Measurements from ENCODE around the gene LDHA.
A peak's percentile ranks its signal among the peaks of the same experiment; 100 is the strongest.
"Not testable (repeated sequence)": the region's sequence is repeated elsewhere in the genome, so short reads cannot be mapped to it uniquely, and the experiment has no call there.

Gene LDHA

DNA sequence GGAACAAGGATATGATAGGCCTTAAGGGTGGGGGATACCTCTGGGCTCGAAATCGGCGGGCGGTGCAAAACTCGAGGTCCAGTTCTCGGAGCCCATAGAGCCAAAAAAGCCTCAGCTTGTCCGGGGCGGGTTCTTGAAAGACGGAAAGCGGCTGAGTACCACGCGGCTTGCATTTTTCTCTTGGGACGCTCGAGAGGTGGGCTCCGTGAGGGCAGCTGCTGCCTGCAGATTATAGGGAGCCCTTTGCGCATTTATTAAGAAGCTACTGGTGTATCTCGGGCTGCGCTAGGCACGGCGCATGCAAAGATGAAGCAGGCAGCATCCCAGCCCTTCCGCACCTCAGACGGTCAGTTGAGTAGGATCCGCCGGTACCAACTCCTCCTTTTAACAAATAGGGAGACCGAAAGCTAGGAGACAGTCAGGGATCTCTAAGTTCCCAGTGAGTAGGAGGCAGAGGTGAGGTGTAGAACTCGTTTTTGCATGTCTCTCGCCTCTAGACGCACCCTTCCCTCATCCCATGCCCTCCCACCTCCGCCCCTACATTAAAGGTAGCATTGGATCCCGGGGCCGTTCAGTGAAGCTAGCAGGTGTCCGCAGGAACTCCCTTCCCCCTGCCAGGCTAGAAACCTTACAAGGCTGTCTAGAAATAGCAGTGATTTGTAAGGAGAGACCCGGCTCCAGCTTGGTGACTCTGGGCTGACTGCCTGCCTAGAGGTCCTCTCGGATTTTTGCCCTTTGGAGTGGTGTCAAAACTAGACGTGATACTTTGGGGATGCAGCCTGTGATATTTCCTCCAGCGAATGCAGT, 768 bp downstream of the LDHA start:
- DNase-seq: no peak

DNA sequence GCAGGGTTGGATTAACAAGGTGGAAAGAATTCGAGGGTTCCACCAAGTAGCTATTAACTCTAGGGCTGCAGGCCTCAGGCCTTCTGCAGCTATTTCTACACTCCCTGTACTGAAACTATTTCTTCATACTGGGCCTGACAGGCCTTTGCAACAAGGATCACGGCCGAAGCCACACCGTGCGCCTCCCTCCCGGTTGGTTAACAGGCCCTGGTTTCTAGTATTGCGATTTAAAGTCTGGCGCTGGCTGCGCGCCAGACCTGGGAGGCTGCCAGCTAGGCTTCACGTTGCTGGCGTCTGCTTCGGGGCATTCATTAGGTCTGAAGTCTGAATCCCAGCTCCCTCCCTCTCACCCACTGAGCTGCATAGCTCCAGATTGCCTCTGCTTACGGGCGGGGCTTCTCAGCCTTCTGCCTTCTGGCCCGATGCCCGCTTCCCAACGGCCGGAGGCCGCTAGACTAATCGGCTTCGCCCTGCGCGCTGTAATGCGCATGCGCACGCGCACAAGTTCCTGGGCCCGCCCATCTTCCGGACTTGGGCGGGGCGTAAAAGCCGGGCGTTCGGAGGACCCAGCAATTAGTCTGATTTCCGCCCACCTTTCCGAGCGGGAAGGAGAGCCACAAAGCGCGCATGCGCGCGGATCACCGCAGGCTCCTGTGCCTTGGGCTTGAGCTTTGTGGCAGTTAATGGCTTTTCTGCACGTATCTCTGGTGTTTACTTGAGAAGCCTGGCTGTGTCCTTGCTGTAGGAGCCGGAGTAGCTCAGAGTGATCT, 1.6 kb downstream of the LDHA start:
- DNase-seq: peak; percentile 94

- DNase-seq: no peak
Observed at GRCh38 chr11:18397921-18398320, 3.6 kb downstream of the LDHA start.

DNA sequence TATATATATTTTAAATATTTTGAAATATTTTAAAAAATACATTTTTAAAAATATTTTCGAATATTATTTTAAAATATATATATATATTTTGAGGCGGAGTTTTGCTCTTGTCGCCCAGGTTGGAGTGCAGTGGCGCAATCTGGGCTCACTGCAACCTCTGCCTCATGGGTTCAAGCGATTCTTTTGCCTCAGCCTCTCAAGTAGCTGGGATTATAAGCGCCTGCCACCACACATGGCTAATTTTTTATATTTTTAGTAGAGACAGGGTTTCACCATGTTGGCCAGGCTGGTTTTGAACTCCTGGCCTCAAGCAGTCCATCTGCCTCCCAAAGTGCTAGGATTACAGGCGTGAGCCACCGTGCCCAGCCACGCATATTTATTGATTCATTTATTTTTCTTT, 6.7 kb downstream of the LDHA start:
- DNase-seq: not testable (repeated sequence)

GRCh38 chr11:18404062-18404461, 9.7 kb downstream of the LDHA start:
- no peak for DNase-seq

GRCh38 chr11:18407400-18407799, 13.0 kb downstream of the LDHA start:
- not testable (repeated sequence) for DNase-seq

DNA sequence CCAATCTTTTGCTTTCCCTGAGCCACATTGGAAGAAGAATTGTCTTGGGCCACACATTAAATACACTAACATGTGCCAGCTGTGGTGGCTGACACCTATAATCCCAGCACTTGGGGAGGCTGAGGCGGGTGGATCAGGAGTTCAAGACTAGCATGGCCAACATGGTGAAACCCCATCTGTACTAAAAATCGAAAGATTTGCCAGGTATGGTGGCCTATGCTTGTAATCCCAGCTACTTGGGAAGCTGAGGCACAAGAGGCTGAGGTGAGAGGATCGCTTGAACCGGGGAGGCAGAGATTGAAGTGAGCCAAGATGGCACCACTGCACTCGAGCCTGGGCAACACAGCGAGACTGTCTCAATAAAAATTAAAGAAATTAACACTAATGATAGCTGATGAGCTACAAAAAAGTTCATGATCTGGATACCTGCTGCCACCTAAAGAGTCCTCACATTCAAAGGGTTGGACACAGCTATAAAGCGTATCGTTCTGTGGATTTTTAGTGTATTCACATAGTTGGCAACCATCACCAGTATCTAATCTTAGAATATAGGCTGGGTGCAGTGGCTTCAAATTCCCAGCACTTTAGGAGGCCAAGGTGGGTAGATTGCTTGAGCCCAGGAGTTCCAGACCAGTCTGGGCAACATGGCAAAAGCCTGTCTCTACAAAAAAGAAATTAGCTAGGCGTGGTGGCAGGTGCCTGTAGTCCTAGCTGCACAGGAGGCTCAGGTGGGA, 14.4 kb downstream of the LDHA start:
- DNase-seq: no peak

GRCh38 chr11:18416459-18416858, 22.1 kb downstream of the LDHA start:
- no peak for DNase-seq

DNA sequence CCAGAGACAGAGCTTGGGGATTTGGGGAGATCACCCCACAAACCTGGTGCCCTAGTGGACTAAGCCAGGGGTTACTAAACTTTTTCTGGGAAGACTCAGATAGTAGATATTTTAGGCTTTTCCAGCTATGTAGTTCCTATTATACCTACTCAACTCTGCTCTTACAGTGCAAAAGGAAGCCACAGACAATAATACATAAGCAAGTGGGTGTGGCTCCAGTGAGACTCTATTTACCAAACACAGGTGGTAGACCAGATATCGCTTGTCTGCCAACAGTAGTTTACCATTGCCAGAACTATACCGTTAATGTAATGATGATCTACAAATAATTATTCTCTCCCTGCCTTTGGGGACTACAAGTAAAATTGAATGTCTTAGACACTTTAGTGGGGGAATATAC, 24.7 kb downstream of the LDHA start:
- DNase-seq: no peak

DNA sequence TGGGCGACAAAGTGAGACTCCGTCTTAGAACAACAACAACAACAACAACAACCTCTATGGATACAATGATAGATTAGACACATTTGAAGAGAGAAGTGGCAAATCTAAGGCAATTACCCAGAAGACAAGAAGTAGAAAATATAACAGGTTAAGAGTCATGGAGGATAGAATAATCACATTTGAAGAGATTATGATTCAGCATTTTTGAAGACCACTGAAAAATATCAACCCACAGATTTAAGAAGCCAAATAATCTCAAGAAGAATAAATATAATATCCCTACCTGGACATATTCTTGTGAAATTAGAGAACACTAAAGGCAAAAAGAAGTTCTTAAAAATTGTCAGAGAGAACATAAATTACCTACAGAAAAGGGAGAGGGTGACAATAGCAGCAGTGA, 25.7 kb downstream of the LDHA start:
- no peak for DNase-seq

DNA sequence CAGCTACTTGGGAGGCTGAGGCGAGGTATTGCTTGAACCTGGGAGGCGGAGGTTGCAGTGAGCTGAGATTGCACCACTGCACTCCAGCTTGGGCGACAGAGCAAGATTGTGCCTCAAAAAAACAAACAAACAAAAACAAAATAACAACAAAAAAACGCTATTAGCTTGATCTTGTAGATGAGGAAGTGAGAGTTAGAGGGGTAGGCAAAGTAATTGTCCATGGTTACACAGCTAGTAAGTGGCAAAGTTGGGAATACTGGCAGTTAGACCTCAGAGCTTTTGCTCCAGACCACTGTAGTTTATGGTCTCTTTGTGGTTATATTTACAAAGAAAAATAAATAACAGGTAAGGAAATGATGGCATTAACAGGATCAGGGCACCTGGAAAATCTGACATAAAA, 32.9 kb downstream of the LDHA start:
- DNase-seq: no peak

DNA sequence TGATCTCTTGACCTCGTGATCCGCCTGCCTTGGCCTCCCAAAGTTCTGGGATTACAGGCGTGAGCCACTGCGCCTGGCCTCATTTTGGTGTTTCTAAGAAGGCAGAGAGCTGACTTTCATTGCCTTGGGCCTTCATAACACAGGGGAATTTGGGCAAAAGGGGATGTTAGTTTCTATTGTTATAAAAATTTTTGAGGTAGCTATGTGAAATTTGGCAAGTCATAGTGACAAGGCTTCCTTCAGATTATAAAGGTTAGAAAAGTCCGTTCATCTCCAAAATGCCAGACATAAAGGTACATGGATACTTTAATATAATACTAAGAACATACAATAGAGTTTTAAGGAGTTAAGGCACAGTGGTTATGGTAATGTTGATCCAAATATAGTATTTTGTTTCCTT, 35.0 kb downstream of the LDHA start:
- no peak for DNase-seq

DNA sequence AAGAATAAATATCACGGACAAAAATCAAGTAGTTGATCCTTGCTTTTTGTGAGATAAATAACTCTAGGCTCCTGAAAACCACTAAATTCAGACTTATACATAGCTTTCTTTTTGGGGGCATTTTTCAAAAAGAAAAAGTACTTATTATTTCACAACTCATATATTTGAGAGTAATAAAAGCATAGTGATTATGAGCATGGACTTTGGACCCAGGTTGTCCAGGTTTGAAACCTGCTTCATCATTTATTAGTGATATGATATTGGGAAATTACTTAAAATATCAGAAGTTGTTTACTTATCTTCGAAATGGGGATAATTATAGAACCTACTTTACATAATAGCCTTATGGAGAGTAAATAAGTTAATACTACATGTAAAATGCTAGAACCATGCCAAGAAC, 44.3 kb downstream of the LDHA start:
- no peak for DNase-seq

GRCh38 chr11:18449251-18449650, 54.9 kb downstream of the LDHA start:
- no peak for DNase-seq

DNA sequence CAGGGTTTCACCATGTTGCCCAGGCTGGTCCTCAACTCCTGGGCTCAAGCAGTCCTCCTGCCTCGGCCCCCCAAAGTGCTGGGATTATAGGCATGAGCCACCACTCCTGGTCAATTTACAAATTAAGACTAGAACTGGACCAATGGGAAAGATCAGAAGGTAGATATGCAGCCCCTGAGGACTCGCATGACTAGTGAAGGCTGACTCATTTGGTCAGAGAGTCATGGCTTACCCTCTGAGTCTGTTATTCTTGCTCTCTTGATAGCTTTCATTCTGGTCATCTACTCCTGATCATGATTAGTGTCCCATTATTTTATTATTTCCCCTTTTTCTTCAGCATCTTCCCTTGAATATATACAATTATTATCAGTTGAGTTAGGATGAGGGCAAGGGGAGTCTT, 58.6 kb downstream of the LDHA start:
- DNase-seq: no peak

GRCh38 chr11:18455686-18456372, 61.5 kb downstream of the LDHA start, which contains the start of gene LDHAL6A:
LDHAL6A (plus strand) TSS chr11:18455856; CDS start chr11:18456681, 825 bp downstream.
- no peak for DNase-seq

- DNase-seq: no peak
Observed at GRCh38 chr11:18457450-18457849, 63.1 kb downstream of the LDHA start.

All from NCI-H524 treated with DMSO at 0.1 percent for 48 hours (cell line).